GM10266 (cell line): ENCODE results near the gene ZCCHC14.
A peak's percentile ranks its signal among the peaks of the same experiment; 100 is the strongest.

ENCODE experiments used
- DNase-seq: peaks from one replicate; pipeline ENCODE4 v3.0.0; 2012; ENCODE audit errors: extremely low spot score
- CTCF ChIP-seq: IDR thresholded peaks from 2 replicates; pipeline ENCODE4 v1.5.1; 2012; ENCODE audit warnings: mild to moderate bottlenecking, low read depth; ENCODE audit not compliant: control insufficient read depth, insufficient read depth; ENCODE audit errors: missing control alignments

The ZCCHC14 gene

GRCh38 chr16:87421003-87421912, 71.6 kb downstream of the ZCCHC14 start:
- TF ChIP-seq CTCF: no peak
- no peak for DNase-seq

GRCh38 chr16:87420026-87421002, 72.5 kb downstream of the ZCCHC14 start:
- no peak for DNase-seq
- TF ChIP-seq CTCF: peak; percentile 25

GRCh38 chr16:87418644-87419043, 74.2 kb downstream of the ZCCHC14 start:
- TF ChIP-seq CTCF: no peak
- DNase-seq: no peak

GRCh38 chr16:87418216-87418615, 74.6 kb downstream of the ZCCHC14 start:
- no peak for DNase-seq
- no peak for TF ChIP-seq CTCF

- no peak for TF ChIP-seq CTCF
- no peak for DNase-seq
Observed at GRCh38 chr16:87417528-87417910, 75.3 kb downstream of the ZCCHC14 start.

- no peak for DNase-seq
- peak; percentile 29 for TF ChIP-seq CTCF
Observed at GRCh38 chr16:87416826-87417527, 75.8 kb downstream of the ZCCHC14 start.
